DMS 273 (cell line): ENCODE results near the gene SLC7A1.

Experiments
- DNase-seq: peaks from one replicate; lab custom pipeline; 2025; ENCODE audit not compliant: unreplicated experiment; lab: John Stamatoyannopoulos, UW

SLC7A1 gene

DNA sequence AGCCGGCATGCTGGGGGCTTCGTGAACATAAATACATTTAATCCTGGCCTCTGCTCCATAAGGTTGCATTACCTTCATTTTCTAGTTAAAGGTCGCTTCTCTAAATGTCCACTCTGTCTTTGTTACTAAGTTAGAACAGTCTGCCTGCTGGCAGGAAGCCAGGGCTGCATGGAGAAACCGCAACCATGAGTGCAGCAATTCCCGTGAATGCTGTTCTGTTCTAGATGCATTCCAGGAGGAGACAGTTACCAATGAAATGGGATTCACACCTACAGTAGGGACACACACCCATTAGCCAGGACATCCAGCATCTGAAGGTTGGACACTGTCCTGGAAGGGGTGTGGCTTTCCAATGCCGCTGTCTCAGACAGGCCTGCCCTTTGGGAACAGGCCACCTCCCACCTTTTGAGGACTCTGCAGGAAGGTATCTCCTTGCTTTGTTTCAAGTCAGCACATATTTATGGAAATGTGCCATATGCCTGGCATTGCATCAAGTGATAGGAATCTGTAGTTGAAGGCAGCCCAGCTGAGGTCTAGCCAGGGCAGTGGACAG is 129.7 kb downstream of the SLC7A1 start:
- DNase-seq: peak; percentile 23

DNA sequence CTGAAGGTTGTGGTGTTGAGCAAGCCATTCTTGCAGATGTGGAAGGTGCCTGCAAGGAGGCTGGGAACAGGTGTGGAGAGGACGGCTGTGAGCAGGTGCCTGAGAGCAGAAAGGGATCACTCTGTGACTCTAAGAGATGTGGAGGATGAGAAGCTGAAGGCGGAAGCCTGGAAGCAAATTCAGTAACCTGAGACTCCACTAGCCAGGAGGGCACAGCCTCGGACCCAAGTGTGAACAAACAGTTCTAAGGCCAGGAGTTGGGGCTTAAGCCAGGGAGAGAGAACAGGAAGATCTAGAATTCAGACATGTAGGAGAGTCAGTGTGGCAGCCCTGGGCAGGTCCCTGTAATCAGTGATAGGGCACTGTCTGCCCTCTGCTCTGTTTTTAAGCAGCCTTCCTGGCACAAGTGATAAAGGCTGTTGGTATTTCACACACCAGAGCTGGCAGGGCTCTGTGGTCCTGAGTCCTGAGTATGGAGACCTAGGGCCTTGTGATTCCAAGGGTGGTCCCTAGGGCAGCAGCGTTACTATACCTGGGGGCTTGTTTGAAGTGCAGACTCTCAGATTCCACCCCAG is 131.3 kb downstream of the SLC7A1 start:
- DNase-seq: no peak

DNA sequence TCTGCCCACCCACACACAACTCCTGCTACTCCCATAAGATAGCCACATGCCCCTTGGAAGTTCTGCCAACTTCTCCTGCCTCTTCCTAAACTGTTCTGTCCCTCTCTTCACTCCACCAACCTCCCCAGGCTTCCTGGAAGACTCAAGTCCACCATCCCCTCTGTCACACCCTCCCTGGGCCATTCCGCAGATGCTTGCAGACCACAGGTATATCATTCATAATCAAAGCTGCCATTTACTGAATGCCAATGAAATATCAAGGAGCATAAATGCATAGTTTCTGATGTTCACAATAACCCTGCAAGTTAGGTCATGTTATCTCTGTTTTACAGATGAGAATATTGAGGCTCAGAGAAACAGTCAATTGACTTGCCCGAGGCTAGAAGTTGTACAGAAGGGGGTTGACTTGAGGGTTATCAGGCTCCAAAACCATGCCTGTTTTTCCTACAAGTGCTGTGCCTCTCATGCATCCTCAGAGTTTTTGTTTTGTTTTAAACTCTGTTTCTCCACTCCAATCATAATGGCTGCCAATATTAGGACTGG is 135.6 kb downstream of the SLC7A1 start:
- DNase-seq: no peak
